NCI-H2227 (cell line): ENCODE results near the gene CDKN2C.
"Not testable (repeated sequence)": the region's sequence is repeated elsewhere in the genome, so short reads cannot be mapped to it uniquely, and the experiment has no call there.

Experiments
- DNase-seq: peaks from one replicate; lab custom pipeline; 2025; ENCODE audit not compliant: unreplicated experiment; lab: John Stamatoyannopoulos, UW

The CDKN2C gene

DNA sequence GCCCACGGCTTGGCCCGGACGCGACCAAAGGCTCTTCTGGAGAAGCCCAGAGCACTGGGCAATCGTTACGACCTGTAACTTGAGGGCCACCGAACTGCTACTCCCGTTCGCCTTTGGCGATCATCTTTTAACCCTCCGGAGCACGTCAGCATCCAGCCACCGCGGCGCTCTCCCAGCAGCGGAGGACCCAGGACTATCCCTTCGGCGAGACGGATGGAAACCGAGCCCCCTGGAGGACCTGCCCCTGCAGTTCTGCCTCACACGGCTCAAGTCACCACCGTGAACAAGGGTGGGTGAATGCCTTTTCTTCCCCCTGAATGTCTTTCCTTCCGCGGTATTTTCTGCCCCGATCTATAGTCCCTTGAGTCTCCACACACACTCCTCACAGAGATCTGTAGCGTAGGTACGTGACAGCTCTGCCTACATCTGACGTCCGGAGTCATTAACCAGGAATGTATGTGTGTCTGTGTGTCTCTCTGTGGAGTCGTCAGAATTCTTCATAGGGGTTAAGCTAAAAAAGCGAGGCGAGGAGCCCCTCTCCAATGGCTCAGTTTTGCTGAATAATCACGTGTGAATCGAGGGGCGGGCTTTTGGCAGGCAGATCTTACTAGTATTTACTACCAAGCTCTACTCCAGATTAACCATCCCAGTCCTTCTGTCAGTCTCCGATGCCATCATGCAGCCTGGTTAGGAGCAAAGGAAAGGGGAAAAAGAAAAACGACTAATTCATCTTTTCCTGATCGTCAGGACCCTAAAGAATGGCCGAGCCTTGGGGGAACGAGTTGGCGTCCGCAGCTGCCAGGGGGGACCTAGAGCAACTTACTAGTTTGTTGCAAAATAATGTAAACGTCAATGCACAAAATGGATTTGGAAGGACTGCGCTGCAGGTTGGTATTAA is at the start of gene CDKN2C:
CDKN2C (plus strand) TSS at position 635 of the 898 bp plus-strand sequence; CDS start at position 759, 124 bp downstream.
- DNase-seq, result peak; percentile 88

DNA sequence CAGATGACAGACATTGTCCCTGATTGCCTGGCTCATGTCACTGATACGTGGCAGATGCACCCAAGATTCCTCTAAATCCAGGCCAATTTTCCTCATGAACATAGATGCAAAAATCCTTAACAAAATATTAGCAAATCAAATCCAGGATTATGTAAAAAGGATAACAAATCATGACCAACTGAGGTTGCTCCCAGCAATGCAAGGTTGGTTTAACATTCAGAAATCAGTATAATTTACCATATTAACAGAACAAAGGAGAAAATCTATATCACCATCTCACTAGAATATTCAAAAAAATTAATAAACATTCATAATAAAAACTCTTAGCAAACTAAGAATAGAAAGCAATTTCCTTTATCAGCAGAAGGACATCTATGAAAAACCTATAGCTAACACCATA is 49.6 kb upstream of the CDKN2C start:
- DNase-seq, result no peak

DNA sequence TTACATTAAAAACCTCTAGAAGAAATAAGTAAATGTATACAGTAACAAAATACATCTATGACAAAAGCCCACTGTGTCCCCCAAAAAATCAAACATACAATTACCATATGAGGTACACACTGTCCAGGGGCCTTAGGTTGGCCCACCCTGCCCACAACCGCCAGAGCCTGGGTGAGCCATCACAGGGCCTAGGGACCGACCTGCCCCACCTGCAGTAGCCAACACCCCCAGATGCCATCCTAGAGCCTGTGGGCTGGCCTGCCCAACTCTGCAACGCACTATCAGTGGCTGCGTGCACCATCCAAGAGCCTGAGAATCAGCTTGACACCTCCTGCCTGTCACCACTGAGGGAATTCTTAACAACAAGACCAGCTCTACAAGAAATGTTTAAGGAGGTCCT is 49.0 kb upstream of the CDKN2C start:
- no peak for DNase-seq

DNA sequence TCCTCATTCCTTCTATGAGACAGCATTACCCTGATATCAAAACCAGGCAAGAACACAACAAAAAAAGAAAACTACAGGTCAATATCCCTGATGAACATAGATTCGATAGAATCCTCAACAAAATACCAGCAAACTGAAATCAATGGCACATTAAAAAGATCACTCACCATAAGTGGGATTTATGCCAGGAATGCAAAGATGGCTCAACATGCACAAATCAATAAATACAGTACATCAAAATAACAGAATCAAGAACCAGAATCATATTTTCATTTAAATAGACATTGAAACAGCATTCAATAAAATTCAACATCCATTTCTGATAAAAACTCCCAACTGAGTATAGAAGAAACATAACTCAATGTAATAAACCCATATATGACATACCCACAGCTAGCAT is 46.5 kb upstream of the CDKN2C start:
- no peak for DNase-seq

DNA sequence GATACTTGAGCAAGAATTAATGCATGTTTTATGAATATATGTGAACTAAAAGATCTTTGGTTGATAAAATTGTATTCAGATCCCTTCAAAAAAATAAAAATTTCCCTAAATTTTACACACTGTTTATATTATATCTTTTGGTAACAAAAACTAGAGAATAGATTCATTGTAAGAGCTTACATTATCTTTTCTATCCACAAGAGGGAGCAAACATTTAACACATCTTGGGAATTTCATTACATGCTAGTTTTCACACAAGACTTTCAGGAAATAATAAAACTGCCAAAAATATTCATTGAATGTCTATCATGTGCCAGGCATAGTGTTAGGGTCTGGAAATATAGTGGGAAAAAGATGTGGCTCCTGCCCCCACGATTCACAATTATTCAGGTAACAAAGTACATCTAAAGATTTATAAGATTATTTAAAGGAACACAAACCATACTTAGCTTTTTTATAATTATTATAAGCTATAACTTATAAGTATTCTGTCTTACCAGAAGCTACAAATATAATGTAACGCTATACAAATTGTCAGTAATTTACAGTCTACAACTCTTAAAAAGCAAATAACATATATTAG is 40.6 kb upstream of the CDKN2C start:
- DNase-seq, result peak; percentile 25

DNA sequence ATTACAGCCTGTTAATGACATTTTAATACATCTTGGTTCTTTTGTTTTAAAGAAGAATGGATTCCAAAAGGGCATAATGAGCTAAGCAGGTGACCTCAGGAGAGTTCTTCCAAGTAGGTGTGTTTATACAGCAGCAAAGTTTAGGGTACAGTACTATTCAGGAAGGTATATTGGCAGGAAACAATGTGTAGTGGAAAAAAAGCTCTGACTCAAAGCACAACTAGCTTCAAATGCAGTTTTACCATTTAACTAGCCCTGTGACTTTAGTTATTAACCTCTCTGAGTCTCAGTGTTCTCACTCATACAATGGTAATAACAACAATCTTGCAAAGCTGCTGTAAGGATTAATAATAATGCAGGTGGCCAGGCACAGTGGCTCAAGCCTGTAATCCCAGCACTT is 39.9 kb upstream of the CDKN2C start:
- DNase-seq, result no peak

DNA sequence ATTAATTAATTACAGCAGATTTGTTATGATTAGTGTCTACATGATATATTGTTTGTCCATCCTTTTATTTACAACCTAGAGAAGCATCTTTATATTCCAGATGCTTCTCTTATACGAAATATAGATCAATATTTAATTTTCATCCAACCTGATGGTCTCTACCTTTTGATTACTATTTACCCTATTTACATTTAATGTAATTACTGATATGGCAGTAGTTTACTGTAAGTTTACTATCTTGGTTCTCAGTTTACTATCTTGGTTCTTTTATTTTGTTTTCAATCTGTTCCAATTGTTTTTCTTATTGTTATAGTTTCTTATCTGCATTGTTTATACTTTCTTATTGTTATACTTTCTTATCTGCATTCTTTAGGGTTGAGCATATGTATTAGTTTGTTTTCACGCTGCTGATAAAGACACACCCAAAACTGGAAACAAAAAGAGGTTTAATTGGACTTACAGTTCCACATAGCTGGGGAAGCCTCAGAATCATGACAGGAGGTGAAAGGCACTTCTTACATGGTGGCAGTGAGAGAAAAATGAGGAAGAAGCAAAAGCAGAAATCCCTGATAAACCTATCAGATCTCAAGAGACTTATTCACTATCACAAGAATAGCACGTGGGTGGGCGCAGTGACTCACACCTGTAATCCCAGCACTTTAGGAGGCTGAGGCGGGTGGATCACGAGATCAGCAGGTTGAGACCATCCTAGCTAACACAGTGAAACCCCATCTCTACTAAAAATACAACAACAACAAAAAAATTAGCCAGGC is 38.9 kb upstream of the CDKN2C start:
- no peak for DNase-seq

DNA sequence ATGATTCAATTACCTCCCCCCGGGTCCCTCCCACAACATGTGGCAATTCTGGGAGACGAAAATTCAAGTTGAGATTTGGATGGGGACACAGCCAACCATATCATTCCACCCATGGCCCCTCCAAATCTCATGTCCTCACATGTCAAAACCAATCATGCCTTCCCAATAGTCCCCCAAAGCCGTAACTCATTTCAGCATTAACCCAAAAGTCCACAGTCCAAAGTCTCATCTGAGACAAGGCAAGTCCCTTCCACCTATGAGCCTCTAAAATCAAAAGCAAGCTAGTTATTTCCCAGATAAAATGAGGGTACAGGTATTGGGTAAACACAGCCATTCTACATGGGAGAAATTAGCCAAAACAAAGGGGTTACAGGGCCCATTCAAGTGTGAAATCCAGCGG is 38.0 kb upstream of the CDKN2C start:
- not testable (repeated sequence) for DNase-seq

DNA sequence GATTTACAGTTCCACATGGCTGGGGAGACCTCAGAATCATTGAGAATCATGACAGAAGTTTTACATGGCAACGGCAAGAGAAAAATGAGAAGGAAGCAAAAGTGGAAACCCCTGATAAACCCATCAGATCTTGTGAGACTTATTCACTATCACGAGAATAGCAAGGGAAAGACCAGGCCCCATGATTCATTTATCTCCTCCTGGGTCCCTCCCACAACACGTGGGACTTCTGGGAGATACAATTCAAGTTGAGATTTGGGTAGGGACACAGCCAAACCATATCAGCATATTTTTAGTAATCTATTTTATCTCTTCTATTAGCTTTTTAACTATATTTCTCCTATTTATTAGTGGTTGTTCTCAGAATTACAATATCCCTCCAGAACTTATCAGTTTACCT is 36.3 kb upstream of the CDKN2C start:
- DNase-seq, result not testable (repeated sequence)

DNA sequence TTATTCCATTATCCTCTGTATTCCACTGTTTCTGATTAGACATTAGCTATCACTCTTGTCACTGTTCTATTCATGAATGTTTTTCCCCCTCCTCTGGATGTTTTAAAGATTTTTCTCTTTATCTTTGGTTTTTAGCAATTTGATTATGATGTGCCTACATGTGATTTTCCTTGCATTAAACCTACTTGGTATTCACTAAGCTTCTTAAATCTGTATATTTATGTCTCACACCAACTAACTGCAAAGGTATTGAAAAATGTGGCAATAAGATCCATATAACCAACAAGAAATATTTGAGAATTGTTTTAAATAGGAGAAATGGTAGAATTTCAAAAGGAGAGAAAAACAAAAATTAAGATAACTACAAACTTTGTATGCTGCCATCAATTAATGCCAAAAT is 35.2 kb upstream of the CDKN2C start:
- no peak for DNase-seq

DNA sequence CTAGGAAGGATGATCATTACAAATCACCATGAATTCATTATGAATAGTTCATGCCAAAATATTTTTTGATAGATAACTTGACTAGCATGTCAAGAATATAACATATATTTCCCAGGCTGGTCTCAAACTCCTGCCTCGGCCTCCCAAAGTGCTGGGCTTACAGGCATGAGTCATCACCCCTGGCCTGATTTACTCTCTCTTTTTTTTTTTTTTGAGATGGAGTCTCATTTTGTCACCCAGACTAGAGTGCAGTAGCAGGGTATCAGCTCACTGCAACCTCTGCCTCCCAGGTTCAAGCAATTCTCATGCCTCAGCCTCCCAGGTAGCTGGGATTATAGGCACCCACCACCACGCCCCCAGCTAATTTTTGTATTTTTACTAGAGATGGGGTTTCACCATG is 34.8 kb upstream of the CDKN2C start:
- not testable (repeated sequence) for DNase-seq

DNA sequence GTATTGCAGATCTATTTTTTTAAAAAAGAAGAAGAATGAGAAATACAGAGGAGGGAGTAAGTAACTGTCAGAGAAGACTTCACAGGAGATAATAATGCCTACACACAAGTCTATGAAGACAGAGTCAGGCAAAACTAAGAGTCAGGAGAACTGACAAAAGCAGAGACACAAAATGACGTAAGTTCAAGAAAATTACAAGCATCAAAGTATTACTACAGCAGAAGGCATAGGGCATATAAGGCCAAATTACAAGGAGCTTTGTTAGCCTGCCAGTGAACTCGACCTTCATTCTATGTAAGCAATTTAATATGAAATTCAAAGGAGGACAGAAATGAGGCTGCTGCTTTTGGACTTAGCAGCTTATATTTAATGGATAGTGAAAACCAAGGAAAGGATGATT is 33.7 kb upstream of the CDKN2C start:
- no peak for DNase-seq

DNA sequence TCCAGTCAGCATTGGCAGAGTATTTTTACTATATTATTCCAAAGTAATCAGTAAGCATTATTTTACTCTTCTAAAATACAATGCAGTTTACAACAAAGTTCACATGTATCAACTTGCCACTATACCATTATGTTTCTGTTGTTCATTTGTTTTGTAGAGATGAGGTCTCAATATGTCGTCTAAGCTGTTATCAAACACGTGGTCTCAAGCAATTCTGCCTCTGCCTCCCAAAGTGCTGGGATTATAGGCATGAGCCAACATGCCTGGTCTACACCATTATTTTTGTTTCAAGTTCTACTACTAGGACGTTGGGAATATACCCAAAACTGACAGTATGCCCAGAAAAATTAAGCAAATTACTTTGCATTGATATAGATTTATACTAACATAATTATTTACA is 29.8 kb upstream of the CDKN2C start:
- no peak for DNase-seq

DNA sequence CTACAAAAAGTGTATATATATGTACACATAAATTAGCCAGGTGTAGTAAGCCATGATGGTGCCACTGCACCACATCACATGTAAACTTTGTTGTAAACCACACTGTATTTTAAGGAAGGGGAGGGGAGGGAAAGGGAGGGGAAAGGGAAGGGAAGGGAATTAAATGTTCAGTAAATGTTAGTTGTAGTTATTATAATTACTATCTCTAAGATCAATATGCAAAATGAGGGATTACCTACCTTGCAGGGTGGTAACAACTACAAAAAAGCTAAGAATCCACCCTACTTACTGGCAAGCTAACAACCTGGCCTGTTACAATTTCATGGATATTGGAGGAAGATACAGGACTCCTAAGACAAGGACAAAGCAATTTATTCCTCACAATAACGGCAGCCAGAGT is 27.7 kb upstream of the CDKN2C start:
- no peak for DNase-seq

DNA sequence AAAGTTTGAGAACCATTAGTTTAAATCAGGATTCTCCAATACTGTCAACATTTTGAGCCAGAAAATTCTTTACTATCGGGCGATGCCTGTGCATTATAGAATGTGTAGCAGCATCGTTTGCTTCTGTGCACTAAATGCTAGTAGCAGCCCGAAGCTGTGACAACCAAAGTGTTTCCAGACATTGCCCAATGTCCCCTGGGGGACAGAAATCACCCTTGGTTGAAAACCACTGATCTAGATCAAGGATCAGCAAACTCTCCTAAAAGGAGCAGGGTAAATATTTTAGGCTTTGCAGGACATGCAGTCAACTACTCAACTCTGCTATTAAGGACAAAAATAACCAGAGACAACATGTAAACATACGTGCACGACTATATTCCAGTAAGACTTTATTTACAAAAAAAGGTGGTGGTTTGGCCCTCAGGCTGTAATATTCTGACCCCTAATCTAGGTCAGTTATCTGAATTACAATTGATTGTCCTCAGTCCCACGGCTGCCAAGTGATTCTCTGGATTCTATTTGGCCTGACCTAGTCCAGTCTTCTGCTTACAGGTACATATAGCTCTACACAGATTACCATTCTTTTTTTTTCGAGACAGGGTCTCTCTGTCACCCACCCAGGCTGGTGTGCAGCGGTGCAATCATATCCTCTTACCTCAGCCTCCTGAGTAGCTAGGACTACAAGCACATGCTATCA is 20.6 kb upstream of the CDKN2C start:
- DNase-seq, result no peak

DNA sequence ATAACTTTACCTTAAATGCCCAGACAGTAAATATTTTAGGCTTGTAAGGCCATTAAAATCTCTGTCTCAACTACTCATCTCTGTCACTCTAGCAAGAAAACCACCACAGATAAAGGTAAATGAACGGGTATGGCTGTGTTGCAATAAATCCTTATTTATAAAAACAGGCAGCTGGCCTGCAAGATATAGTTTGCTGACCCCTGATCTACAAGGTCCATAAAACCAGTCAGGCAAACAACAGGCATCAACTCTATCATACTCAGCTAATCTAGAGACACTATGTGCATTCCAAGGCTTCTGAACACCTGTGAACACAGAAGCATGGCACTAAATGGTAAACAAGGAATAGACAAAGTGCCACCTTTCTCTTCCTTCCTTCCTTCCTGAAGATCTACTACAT is 19.6 kb upstream of the CDKN2C start:
- DNase-seq, result no peak

DNA sequence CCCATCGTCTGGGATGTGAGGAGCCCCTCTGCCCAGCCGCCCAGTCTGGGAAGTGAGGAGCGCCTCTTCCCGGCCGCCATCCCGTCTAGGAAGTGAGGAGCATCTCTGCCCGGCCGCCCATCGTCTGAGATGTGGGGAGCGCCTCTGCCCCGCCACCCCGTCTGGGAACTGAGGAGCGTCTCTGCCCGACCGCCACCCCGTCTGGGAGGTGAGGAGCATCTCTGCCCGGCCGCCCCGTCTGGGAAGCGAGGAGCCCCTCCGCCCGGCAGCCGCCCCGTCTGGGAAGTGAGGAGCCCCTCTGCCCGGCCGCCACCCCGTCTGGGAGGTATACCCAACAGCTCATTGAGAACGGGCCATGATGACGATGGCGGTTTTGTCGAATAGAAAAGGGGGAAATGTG is 17.5 kb upstream of the CDKN2C start:
- DNase-seq, result not testable (repeated sequence)

DNA sequence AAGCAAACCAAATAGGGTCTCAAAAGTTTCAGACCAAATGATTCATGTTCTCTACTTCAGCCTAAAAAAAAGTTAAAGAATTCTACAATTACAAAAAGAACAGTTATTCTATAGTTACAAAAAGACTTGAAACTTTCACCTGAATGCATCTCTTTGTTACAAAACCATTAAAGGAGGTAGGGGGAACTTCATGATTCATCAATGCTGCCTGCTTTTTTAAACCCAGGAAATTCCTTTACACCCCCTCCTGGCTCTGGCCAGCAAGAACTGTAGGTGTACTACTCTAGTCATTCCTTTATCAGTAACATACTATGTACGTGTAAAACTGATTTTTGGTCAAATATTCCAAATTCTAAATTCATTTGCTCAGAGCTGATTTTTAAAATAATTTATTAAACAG is 14.9 kb upstream of the CDKN2C start:
- DNase-seq, result no peak

DNA sequence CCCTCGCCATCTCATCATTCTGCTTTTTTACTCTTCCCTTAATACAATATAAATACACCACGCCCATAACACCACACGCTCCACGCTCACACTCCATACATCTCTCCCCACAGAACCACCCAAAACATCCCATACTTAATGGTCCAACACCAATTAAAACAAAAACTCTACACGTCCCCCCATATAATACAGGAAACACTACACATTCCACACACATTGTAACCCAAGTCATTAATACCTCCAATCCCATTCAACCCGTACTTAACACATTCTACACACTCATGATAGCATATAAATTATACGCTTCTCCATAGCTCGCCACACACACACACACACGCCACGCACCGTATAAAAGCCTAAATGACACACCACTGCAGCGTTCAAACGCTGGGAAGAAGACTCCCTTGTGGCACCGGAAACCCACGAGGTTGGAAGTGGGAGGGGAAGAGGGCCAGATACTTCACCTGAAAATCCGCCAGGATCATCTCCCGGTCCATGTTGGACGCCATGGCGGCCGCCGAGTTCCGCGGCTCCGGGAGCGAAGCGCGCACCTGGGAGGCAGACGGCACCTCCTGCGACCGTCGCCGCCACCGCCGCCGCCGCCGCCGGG is 10.6 kb upstream of the CDKN2C start:
- peak; percentile 74 for DNase-seq

DNA sequence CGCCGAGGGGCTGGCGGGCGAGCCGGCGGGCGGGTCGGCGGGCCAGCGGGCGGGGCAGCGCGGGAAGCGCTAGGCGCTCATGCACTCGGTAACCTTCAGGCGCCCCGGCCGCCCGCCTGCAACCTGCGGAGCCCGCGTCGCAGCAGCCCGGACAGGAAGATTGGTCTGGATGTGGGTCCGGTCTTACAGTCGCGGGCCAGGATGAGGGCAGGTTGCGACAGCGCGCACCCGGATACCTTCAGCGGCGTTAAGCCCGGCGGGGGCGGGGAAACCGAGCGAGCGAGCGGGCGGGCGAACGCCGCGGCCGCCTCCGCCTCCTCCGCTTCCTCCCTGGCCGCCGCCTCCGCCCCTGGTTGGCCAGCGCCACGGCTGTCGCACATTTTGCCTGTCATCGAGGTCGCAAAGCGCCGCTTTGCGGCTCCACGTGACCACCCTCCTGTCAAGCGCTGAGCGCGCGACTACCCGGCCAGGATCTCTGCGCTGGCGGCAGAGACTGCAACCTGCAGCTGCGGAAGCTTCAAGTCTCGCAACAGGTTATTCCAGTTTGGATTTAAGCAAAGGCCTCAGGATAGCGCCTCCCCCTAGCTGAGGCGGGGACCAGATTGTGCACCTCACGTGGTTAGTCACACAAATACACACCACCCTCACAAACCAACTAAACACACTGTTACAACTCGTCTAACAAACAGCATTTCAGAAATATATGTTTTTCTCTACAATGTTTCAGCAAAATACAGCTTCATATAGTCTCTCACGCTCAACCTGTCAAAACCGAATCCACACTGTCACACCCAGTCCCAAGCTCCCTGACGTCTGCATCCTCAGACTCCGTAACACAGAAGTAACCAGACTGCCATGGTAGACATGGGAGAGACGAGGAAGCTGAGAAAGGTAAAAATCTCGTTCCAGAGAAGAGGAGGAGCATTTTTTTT is 9.9 kb upstream of the CDKN2C start, which contains the start of gene FAF1:
FAF1 (minus strand) TSS at position 355 of the 932 bp plus-strand sequence. CDS start 456 bp downstream, outside the sequence.
- peak; percentile 99 for DNase-seq
